ENCODE results near the gene IFIT1. TPM values are rescaled to one million over a fixed set of nuclear protein-coding genes. Genes with fewer than 3 reads are reported as not detected.

IFIT1 gene
- polyA plus RNA-seq, 1 donor (not counting 4 experiments of a cell fraction or from before 2014, with no cell fraction given) = 140 TPM

DNA sequence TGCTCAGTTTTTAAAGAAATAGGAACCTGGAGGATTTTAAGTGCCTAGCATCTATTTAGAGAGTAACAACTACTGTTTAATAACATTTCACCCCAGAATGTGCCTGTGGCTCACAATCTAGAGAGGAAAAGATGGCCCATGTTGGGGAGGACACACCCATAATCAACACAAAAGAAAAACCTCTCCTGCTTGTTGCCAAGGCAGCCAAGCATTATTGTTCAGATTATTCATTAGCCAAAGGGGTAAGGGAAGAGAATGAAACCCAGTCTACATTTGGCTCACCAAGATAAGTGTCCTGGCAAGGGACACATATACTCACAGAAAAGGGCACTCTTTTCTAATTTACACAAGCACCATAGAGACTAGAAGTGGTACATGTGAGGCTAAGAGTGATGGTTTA lies 32.3 kb upstream of the IFIT1 start:
- Histone ChIP-seq H3K36me3 (ENCODE audit: control insufficient read depth in 2 of 2, extremely low read depth in 1 of 2, insufficient read depth in 2 of 2, low read length in 2 of 2) (no peaks in the 10 kb centered on the region), H3K4me3 (ENCODE audit: control insufficient read depth in 2 of 3, extremely low read depth in 1 of 3, insufficient read depth in 2 of 3, low read depth in 1 of 3, low read length in 3 of 3) (no peak overlapping the region), H3K27ac (ENCODE audit: control insufficient read depth, insufficient read depth, low read length) (no peak overlapping the region), H3K9me1 (ENCODE audit: control insufficient read depth, extremely low read depth, insufficient read depth, low read length) (no peaks in the 10 kb centered on the region), H2AFZ (ENCODE audit: control insufficient read depth, low read length) (no peak overlapping the region), H4K20me1 (ENCODE audit: control insufficient read depth, extremely low read depth, insufficient read depth, low read length) (no peaks in the 10 kb centered on the region), H3K9ac (ENCODE audit: control insufficient read depth, extremely low read depth, insufficient read depth, low read length) (no peak overlapping the region), H3K9me3 (ENCODE audit: control insufficient read depth, low read depth, low read length) (no peaks in the 10 kb centered on the region), H3K27me3 (ENCODE audit: control insufficient read depth, extremely low read depth, insufficient read depth, low read length) (no peaks in the 10 kb centered on the region), H3K4me2 (ENCODE audit: control insufficient read depth, extremely low read depth, insufficient read depth, low read depth, low read length) (no peak overlapping the region), H3K79me2 (ENCODE audit: control insufficient read depth, insufficient read depth, low read length) (no peaks in the 10 kb centered on the region), H3K4me1 (ENCODE audit: control insufficient read depth, extremely low read depth, insufficient read depth, low read length) (peaks cover 3% of the 10 kb centered on the region)
- FAIRE-seq = no peak
- dilution Hi-C loops (cut with MboI; ENCODE audit: extremely low pct_ligation_motif_present, low sequenced_read_pairs) = no loop called here
- TF ChIP-seq EZH2 (IDR thresholded peaks at IDR 0.05; ENCODE audit: low read length) = no peak
- TF ChIP-seq, protein P1, sequence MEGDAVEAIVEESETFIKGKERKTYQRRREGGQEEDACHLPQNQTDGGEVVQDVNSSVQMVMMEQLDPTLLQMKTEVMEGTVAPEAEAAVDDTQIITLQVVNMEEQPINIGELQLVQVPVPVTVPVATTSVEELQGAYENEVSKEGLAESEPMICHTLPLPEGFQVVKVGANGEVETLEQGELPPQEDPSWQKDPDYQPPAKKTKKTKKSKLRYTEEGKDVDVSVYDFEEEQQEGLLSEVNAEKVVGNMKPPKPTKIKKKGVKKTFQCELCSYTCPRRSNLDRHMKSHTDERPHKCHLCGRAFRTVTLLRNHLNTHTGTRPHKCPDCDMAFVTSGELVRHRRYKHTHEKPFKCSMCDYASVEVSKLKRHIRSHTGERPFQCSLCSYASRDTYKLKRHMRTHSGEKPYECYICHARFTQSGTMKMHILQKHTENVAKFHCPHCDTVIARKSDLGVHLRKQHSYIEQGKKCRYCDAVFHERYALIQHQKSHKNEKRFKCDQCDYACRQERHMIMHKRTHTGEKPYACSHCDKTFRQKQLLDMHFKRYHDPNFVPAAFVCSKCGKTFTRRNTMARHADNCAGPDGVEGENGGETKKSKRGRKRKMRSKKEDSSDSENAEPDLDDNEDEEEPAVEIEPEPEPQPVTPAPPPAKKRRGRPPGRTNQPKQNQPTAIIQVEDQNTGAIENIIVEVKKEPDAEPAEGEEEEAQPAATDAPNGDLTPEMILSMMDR (optimal IDR thresholded peaks at IDR 0.05 in 1 of 3, IDR thresholded peaks at IDR 0.05 in 1 of 3, conservative IDR thresholded peaks at IDR 0.05 in 1 of 3; ENCODE audit: extremely low read depth in 1 of 3, insufficient read depth in 2 of 3, low read length in 3 of 3) = no peak
- DNase-seq (ENCODE audit: low read depth, low spot score) = no peak

- Histone ChIP-seq H3K9me3 (ENCODE audit: control insufficient read depth, low read depth, low read length) (no peaks in the 10 kb centered on the region), H3K4me2 (ENCODE audit: control insufficient read depth, extremely low read depth, insufficient read depth, low read depth, low read length) (no peak overlapping the region), H4K20me1 (ENCODE audit: control insufficient read depth, extremely low read depth, insufficient read depth, low read length) (no peaks in the 10 kb centered on the region), H3K9ac (ENCODE audit: control insufficient read depth, extremely low read depth, insufficient read depth, low read length) (no peak overlapping the region), H3K36me3 (ENCODE audit: control insufficient read depth in 2 of 2, extremely low read depth in 1 of 2, insufficient read depth in 2 of 2, low read length in 2 of 2) (no peaks in the 10 kb centered on the region), H3K4me3 (ENCODE audit: control insufficient read depth in 2 of 3, extremely low read depth in 1 of 3, insufficient read depth in 2 of 3, low read depth in 1 of 3, low read length in 3 of 3) (no peak overlapping the region), H3K79me2 (ENCODE audit: control insufficient read depth, insufficient read depth, low read length) (no peaks in the 10 kb centered on the region), H3K4me1 (ENCODE audit: control insufficient read depth, extremely low read depth, insufficient read depth, low read length) (no peaks in the 10 kb centered on the region), H3K27me3 (ENCODE audit: control insufficient read depth, extremely low read depth, insufficient read depth, low read length) (no peaks in the 10 kb centered on the region), H3K9me1 (ENCODE audit: control insufficient read depth, extremely low read depth, insufficient read depth, low read length) (no peaks in the 10 kb centered on the region), H2AFZ (ENCODE audit: control insufficient read depth, low read length) (no peak overlapping the region), H3K27ac (ENCODE audit: control insufficient read depth, insufficient read depth, low read length) (no peak overlapping the region)
- dilution Hi-C loops (cut with MboI; ENCODE audit: extremely low pct_ligation_motif_present, low sequenced_read_pairs) = no loop called here
- TF ChIP-seq, protein P1 (optimal IDR thresholded peaks at IDR 0.05 in 1 of 3, IDR thresholded peaks at IDR 0.05 in 1 of 3, conservative IDR thresholded peaks at IDR 0.05 in 1 of 3; ENCODE audit: extremely low read depth in 1 of 3, insufficient read depth in 2 of 3, low read length in 3 of 3) = no peak
- no peak for TF ChIP-seq EZH2 (IDR thresholded peaks at IDR 0.05; ENCODE audit: low read length)
- DNase-seq (ENCODE audit: low read depth, low spot score) = no peak
- no peak for FAIRE-seq
Measured at GRCh38 chr10:89362929-89363328, 29.5 kb upstream of the IFIT1 start.
